Ammon's horn (tissue), 1 donor: ENCODE results near the gene CLSTN2.
A peak's percentile ranks its signal among the peaks of the same experiment; 100 is the strongest.

Experiments used
- DNase-seq: peaks from one replicate; pipeline ENCODE4 v3.0.0-alpha.2; 2016; ENCODE audit warnings: low spot score

CLSTN2 gene

DNA sequence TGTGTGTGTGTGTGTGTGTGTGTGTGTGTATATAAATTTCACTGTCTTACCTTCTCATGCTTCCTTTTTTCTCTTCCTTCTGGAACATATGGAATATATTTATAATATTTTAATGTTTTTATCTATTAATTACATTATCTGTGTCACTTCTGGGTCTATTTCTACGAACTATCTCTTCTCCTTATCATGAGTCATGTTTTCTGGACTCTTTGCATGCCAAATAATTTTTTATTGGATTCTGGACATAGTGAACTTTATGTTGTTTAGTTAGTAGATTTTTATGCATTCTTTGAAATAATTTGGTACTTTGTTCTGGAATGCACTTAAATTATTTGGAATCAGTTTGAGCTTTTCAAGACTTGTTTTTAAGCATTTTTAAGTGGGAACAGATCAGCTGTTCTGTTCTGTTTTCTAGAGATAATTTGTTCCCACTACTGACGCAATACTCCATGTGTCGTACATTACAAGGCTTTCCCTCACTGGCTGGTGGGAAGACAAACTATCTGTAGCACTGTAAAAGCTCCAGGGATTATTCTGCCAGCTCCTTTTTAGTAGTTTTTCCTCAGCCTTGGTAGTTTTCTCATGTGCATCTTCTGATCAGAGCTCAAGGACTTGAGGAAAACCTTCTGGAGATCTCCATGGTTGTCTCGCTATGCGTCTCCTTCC lies 302.0 kb downstream of the CLSTN2 start:
- peak; percentile 50 for DNase-seq

DNA sequence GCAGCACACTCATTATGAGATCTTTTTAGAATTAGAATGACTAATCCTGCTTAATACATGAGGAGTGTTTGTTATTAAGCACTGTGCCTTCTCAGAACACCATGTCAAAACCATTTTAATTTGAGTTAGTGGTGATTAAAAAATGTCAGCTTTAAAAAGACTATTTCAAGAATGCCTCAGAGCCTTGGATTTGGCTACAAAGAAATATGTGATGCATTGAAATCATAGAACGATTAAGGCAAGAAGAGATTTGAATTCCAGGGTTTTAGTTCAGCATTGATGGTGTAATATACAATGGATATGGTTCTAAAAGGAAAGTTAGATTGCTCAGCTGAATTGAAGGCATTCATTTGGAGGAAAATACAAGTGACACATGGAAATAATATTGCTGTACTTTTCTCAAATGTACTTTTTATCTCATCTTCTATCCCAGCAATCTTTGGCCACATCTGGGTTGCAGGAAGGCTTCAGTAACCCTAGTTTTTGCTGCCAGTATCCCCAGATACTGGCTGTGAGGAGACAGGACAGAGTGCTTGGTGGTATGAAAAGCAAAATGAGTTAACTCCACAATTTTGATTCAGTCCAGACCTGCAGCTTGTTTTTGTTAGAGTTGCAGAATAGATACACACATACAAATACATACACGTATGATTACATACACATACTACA lies 303.8 kb downstream of the CLSTN2 start:
- DNase-seq = no peak

DNA sequence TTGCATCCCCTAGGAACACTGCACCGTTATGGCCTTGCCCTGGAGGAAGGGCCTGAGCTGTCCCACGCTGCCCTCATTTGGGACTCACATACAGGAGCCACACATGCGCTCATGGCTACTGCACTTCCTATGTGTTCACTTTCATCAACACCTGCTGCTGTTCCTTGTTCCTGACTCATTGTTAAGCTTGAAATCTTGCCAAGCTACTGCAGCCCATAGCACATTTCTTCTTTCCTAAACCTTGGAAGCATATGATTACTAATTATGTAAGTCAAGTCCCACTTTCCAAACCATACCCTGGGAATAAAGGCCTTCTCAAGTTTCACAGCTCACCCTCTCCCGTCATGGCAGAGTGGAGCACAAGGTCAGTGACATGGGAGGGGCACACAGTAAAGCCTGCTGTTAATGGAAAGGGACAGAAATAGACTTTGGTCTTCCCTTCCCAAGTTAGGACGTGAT lies 307.9 kb downstream of the CLSTN2 start:
- no peak for DNase-seq

DNA sequence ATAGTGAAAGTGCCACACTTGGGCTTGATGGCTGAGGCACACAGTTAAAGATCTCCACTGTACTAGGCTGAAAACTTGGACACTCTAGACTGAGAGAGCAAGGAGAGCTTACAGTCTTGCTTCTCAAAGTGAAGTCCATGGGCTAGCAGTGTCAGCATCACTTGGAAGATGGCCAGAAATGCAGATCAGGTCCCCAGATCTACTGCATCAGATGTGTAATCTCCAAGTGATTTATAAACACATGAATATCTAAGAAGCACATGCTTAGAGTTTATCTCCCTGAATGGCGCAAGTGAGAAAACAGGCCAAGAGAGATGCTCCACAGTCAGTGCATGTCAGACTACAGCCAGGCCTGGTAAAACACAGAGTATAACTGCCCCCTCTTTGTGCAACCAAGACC lies 308.6 kb downstream of the CLSTN2 start:
- DNase-seq = no peak

DNA sequence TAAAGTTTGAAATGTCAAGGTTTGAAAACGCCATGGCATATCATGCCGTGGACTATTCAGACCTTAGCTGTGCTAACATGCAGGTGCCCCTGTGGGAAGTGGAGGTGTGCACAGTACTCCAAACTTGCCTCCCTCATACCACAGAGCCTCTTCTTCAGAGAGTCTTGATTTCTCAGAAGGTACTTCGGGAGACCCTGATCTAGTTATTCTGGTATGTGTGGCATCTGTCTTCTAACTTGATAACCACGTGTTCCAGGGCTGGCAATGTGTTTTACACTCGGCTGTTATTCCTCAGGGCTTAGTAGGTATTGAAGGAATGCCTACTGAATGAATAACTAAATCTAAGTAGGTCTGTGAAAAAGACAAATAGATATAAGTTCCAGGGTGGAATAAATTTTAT lies 309.9 kb downstream of the CLSTN2 start:
- DNase-seq = no peak

DNA sequence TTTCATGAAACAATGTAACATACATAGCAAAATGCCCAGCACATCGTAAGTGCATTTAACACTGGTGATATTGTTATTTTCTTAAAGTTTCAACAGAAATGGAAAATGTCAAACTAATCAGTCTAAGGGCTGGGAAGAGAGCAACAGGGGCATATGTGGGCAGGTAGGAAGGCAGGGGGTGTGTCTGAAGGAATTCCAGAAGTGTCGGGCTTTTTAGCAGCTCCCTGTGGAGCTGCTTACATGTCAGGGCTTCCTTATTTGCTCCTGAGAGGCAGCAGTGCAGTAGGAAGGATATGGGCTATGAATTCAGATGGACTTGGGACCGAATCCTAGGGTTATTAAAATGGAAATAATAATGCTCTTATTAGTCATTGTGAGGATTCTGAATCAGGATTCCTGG lies 311.6 kb downstream of the CLSTN2 start:
- DNase-seq = no peak

DNA sequence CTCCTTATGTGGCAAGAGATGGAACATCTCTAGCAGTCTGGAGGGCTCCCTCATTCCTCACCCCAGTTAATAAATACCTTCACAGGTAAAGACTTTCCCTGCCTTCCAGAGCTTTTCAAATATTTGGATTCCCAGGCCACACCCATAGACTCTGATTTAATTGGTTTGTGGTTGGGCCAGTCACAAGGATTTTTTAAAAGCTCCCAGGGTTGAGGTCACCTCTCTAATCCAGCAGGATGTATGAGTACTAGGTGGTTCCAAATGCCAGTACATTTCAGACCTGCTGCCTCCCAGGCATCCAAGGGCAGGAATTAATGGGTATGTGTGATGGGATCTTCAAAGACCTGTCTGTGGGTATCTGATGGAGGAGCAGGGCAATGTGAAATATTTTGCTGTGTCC lies 312.8 kb downstream of the CLSTN2 start:
- no peak for DNase-seq

DNA sequence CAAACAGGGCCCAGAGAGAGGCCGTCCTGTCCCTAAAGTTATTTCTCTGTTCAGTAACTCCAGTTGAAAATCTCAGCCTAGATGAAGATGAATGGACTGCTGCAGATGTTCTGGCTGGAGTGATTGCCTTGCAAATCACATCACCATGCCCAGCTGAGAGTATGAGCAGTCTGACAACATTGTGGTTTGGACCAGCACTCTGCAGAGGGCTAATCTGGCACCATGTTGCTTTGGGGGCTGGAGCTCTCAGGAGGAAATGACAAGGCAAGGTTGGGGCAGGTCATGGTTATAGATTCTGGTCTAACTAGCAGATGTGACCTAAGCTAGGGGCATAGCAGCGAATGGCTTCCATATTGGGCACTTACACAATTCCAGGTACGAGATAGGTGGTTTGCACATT lies 314.2 kb downstream of the CLSTN2 start:
- DNase-seq = peak; percentile 9

DNA sequence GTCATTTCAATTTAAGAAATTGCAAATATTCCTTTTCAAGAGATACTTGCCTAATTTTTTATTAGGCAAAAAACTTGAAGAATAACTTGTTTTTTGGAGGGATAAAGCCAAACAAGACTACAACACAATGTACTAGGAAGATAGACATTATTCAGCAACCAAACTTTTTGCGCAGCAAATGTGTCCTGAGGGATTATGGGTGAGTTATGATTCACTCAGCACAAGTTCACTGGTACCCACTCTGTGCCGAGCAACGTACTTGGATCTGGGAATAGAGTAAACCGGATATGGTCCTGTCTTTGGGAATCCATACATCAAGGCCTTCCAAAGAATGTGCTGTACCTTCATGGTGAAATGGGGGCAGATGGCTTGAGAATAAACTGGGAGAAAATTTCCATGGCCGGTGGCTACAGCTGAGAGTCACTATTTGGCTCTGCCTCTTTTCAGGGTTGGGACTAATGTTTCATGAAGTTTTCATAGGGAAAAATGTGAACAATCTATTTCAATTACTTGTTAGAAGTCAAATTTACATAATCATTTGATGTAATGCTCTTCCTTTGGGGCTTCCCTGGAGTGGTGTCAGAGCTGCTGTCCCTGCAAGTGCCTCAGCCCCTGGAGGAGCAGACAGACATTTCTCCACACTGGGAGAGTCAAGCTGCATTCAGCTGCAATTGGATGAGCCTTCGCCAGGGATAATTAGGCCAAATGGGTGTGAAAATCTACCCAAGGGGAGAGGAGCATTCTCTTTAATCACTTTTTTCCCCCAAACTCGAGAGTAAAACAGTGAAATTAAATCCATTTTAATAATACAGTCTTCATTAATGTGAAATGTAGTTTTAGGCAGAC lies 315.2 kb downstream of the CLSTN2 start:
- DNase-seq = no peak

DNA sequence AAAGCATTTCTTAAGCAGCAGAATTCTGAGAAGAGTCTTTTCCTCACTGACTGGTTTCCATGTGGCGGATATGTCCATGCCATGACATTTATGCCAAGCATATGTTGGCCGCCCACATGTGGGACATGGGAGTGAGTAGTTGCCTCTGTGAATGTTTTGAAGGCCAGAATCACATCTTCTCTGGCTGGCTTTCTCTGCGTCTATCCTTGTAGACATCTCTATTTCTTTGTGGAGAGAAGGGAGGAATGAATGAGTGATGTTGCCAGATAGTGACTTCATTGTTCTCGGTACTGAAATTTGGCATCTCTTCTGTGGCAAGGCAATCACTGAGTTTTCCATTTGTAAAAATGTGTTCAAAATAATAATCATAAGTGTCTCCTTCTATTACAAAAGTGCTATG lies 316.0 kb downstream of the CLSTN2 start:
- DNase-seq = no peak

DNA sequence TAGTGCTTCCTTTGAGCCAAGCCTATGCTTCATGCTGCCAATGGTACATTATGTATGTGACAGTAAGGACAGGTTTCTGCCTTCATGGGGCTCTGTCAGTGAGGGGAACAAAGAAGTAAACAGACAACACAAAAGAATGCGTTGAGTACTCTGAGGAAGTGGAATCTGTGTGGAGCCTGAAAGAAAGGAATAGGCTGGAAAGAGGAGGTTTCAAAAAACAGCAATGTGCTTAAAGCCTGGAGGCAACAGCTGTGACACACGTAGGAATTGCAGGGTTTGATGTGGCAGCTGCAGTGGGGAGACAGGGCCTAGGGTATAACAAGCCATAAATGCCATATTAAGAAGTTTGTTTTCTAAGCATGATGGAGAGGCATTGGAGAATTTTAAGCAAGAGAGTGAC lies 316.7 kb downstream of the CLSTN2 start:
- DNase-seq = no peak

DNA sequence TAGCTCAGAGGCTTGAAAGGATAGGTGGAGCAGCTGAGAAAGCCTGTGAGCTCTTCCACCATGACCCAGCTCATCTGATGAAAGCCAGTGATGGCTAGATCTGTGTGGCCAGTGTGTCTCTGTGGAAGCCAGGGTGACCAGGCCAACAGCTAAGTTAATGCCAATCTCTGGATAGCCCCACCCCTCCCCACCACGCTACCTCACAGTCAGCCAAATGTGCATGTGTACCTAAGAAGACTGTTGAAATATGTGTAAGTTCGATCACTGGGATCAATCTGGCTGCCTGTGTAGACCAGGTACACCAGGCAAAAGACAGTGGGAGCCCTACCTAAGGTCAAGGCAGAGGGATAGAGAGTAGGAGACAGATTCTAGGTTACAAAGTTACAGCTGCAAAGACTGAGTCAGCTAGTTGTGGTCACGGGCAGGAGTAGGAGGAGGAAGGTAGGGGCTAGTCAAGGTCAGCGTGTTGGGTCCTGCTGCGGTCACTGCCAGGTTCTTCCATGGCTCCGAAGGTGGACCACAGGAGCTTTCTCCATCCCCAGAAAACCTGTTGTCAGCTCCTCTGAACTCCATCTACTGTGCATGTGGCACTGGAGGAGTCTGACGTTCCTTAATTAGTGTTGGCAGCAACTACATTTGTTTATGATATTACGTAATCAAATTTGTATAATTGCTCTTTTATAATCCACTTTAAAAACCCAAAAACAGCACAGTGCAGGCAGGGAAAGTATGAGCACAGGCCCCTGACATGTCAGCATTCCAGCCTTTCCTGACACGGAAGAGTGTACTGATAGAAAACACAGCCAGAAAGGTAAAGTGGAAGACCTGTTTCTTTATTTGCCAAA lies 318.0 kb downstream of the CLSTN2 start:
- DNase-seq = no peak

DNA sequence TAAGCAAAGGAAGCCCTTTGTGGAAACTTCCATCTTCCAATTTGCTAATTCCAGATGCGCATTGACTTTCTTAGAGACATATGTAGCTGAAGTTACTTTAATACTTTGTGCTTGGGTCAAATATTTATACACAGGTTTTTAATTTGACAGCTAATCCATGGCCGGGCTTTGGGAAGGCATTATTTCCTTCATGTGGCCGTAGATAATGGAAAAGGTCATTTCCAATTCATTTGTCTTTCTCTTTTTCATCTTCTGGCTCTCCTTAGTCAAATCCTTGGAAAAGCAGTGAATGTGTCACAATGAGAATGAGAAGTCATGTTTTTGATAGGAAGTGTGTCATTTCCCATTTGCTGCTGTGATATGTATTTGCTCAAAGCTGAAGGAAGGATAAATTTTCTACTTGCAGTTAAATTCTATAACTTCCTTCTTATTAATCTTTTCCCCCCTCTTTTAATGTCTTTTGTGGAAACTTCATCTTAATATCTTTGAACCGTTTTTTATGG lies 323.3 kb downstream of the CLSTN2 start:
- no peak for DNase-seq

DNA sequence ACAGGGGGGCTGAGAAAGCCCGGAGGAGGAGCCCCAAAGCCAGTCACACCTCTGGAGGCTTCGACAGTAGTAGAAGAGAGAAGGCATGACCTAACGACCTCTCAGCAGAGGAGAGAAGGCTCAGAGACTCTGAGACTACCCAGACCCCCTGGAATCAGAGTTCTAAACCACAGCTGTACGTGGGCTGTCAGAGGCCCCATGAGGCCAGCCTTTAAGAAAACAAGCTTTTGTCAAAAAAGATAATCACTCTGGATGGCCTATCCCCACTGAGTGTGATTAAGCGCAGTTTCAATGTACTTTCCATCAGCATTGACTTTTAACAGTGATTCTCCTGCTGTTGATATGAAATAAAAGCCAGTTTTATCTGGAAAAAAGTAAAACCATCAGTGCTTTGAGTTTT lies 330.3 kb downstream of the CLSTN2 start:
- DNase-seq = no peak

DNA sequence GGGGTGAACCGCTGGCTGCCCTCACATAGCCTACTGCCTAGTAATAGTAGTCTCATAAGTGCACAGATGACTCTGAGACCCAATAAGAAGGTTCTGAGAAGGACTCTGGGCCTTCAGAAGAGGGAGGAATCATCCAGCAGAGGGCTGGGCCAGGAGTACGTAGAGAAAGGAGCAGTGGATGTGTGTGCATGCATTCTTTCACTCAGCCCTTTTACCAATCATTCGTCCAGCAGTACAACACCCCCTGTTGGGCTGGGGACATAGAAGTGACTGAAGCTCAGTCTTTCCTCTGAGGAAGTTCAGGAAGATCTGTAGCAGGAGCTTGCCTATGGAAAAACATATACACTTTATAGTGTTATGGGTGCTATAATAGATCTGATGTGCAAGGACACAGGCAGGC lies 333.1 kb downstream of the CLSTN2 start:
- DNase-seq = no peak

DNA sequence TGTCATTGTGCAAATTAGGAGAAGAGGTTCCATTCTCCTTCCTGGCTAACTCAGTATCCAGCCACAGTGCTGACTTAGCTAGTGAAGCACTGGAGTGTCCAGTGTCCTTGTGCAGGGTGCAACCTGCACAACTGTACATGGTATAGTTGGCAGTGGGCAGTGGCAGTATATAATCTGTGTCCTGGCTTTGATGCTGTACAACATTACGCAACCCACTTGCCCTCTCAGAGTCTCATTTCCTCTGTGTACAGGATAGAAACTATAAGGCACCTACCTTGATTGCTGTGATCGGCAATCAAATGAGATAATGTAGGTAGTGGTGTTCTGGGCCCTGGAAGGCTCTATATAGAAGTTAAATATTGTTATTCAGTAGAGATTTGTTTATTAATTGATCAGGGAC lies 333.6 kb downstream of the CLSTN2 start:
- DNase-seq = no peak

DNA sequence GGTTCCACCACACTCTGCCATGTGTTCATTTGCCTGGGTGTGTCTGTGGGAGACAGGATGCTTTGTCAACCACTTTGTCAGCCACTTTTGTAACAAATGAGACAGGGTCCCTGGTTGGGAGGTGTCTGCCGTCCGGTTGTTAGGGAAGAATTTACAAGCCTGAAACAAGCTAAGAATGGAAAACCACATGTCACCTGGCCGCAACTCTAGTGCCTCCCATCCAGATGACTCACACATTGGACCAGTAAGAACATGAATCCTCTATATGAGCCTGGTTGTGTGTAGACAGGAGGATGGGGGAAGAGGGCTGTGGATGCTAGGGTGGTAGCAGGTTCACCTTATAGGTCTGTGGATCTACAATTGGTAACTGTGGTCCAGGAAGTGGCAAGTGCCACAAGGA lies 335.3 kb downstream of the CLSTN2 start:
- DNase-seq = no peak

DNA sequence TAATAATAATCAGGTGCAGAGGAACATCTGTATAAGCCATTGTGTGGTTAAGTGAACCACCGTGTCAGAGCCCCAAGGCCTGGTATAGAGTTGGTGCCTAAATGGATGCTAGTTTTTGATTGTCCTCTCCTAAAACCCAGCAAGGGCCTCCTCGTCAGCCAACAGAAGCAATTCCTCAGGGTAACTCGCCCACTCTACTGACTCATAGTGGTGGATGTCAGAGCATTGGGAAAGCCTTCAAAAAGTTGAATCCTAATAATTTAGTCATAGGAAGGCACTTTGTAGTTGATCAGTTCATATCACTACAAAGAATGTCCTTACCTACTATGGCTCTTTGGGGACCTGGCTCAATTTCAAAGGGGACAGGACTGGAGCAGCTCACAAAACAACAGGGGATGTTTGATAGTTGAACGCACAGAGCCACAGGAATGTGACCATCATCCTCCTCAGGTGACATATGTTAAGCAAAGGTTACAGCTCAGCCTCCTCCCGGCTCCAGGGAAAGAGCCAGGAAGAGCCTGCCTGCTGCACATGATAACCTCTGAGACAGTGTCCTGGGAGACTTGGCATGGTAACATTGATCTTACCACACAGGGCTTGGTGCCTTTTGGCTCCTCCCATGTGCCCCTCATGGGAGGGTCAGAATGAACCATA lies 338.7 kb downstream of the CLSTN2 start:
- DNase-seq = no peak

DNA sequence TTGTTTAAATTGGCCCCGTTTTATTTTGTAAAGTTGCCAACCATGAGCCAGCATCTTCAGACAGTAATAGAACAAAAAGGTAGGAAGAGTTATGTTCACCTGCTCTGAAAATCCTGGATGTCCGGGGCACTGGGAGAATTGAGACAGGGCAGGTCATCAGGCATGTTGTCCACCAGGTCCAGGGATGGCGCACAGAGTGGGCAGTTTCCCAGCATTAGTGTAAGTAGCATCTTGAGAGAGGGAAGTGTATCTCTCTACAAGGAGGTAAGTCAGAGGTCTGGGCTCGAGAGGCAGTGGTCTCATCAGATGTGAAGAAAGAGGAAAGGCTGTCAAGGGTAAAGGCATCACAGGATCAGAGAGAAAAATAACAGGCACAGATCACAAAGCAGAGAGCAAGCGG lies 339.4 kb downstream of the CLSTN2 start:
- DNase-seq = no peak

DNA sequence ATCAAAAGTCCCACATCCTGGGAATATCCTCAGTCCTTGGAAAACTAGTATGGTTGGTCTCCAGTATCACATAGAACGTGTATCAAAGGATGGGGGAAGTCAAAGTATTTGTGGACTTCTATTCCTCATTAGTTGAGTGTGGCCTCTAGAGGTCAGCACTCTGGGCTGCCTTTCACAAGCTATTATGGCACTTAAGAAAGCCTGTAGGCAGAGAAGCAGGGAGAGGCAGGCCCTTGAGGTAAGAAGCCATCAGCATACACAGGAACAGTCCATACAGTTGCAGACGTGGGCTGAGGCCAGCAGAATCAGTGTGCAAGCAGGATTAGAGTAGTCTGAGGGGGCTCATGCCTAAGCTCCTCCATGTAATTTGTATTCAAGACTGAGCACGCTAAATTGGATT lies 341.7 kb downstream of the CLSTN2 start:
- DNase-seq = no peak

DNA sequence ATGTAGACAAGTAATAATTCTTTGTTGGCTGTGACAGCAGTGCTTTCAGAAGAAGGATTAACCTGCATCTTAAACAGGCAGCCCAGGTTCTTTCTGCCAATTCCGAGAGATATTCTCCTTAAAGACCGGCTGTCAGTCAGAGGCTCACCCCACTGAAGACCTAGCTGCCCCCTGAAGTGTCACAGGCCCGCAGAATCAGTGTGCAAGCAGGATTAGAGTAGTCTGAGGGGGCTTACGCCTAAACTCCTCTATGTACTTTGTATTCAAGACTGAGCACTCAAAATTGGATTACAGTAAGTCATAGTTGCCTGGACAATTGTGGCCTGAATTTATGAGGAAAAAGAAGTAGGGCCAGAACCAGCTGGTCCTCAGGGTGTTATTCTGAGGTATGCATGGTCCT lies 342.9 kb downstream of the CLSTN2 start:
- no peak for DNase-seq
